ENCODE data around the gene TMPRSS9.
"Not testable (repeated sequence)": the region's sequence is repeated elsewhere in the genome, so short reads cannot be mapped to it uniquely, and the experiment has no call there.

TMPRSS9 gene

GRCh38 chr19:2394442-2395292 lies 34.6 kb downstream of the TMPRSS9 start:
- DNase-seq: no peak

GRCh38 chr19:2395293-2395829 lies 35.3 kb downstream of the TMPRSS9 start:
- not testable (repeated sequence) for DNase-seq

GRCh38 chr19:2397173-2397572 lies 37.1 kb downstream of the TMPRSS9 start:
- DNase-seq: not testable (repeated sequence)

DNA sequence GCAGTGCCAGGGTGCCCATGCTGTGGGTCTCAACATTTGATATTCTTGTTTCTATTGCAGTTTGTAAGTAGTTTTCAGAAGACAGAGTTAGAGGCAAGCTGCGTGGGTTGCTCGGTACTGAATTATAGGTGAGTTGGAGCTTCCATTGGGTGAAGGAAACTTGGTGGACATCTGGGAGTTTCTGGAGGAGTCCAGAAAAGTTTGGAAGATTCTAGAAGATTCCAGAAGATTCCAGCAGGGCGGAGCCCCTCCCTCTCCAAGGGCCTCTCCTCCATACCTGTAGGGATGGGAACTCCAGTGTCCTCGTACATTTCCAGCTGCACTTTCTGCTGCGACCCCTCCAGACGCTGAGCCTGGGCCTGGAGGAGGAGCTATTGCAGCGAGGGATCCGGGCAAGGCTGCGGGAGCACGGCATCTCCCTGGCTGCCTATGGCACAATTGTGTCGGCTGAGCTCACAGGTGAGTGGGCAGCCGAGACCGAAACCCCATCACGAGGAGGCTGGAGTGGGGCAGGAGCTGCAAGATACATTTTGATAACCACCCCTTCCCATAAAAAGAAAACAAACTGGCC lies 38.8 kb downstream of the TMPRSS9 start:
- DNase-seq: no peak

DNA sequence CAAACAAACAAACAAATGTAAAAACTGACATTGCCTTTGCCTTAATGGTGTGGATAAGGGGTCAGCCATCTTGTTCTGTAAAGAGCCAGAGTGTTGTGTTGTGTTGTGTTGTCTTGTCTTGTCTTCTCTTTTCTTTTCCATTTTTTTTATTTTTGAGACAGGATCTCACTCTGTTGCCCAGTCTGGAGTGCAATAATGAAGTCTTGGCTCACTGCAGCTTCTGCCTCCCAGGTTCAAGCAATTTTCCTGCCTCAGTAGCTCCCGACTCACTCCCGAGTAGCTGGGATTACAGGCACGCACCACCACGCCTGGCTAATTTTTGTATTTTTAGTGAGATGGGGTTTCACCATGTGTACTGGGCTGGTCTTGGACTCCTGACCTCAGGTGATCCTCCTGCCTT lies 39.5 kb downstream of the TMPRSS9 start:
- no peak for DNase-seq

DNA sequence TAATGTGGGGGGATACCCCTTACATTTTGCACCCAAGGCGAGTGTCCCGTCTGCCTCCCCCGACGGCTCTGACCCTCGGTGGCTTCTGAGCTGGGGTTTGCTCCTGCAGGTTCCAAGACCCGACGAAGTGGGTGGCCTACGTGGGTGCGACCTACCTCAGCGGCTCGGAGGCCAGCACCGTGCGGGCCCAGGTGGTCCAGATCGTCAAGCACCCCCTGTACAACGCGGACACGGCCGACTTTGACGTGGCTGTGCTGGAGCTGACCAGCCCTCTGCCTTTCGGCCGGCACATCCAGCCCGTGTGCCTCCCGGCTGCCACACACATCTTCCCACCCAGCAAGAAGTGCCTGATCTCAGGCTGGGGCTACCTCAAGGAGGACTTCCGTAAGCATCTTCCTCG lies 48.2 kb downstream of the TMPRSS9 start:
- DNase-seq: no peak

- DNase-seq: no peak
Measured at GRCh38 chr19:2409352-2409912, 49.4 kb downstream of the TMPRSS9 start.

DNA sequence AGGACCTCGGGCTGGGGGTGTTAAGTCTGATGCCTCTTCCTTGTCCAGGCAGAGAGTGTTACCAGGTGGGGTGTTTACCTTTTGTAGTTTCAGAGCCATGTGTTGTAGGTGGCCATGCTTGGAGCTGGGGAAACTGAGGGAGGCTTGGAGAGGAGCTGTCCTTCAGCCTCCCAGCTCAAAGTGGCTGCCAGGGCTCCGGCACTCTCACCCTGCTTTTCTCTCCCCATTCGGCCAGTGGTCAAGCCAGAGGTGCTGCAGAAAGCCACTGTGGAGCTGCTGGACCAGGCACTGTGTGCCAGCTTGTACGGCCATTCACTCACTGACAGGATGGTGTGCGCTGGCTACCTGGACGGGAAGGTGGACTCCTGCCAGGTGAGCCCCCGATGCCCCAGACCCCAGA lies 50.0 kb downstream of the TMPRSS9 start:
- DNase-seq: no peak

GRCh38 chr19:2411709-2412108 lies 51.6 kb downstream of the TMPRSS9 start:
- no peak for DNase-seq

DNA sequence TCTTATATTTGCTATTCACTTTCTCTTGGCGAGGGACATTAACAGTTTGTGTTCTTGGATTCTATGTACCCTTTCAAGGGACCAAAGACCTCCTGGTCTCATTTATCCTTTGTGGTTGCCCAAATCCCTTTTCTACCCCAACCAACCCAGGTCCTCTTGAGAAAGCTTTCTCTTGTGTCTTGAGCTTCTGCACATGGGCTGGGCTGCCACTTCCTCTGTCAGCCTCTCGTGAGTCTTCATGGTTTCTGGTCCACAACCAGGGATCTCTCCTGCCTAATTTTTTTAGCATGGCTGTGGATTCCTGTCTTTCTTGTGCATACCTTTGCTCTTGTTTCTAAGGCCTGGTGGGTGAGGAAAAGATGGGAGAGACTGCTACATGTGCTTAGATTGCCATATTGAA lies 52.4 kb downstream of the TMPRSS9 start:
- no peak for DNase-seq

DNA sequence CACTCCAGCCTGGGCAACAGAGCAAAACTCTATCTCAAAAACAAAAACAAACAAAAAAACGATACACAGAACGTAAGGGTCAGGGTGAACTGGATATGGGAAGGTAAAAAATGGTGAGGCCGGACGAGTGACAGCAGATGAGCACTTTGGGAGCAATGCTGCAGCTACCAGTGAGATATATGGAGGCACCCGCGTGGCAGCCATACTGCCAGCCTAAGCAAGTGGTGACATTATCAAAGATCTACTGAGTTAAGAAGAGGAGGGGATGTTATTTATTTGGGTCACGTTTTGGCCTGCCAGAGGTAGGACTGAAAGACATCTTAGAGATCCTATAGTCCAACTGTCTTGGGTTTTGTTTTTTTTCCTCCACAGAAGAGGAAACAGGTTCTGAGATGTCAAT lies 53.1 kb downstream of the TMPRSS9 start:
- no peak for DNase-seq

DNA sequence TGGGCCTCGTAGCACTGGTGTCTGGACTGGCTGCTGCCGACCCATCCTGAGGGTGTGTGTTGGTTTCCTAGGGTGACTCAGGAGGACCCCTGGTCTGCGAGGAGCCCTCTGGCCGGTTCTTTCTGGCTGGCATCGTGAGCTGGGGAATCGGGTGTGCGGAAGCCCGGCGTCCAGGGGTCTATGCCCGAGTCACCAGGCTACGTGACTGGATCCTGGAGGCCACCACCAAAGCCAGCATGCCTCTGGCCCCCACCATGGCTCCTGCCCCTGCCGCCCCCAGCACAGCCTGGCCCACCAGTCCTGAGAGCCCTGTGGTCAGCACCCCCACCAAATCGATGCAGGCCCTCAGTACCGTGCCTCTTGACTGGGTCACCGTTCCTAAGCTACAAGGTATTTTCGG lies 53.6 kb downstream of the TMPRSS9 start:
- DNase-seq: no peak

- DNase-seq: no peak
Measured at GRCh38 chr19:2415281-2415972, 55.4 kb downstream of the TMPRSS9 start.

GRCh38 chr19:2415973-2416319 lies 55.9 kb downstream of the TMPRSS9 start:
- DNase-seq: no peak

DNA sequence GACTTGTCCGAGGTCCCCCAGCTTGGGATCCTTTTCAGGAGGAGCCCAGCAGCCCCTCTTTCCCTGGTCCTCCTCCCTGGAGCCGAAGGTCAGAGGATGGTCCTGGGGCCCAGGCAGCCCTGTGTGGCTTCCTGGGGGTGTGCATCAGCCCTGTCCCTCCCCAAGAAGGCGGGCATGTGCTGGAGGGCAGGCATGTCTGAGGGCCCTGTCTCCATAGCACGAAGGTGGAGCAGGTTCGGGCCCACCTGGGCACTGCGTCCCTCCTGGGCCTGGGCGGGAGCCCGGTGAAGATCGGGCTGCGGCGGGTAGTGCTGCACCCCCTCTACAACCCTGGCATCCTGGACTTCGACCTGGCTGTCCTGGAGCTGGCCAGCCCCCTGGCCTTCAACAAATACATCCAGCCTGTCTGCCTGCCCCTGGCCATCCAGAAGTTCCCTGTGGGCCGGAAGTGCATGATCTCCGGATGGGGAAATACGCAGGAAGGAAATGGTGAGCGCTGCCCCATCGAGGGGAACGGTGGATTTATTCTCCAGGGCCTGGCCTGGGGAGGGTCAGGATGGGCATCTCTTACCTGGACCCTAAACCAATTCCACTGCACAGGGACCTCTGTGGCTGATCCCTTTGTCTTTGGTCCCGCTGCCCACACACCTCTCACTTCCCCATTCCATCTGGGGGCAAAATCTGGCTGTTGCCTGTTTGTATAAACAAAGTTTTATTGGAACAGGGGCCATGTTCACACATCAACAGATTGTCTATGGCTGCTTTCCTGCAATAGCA lies 56.4 kb downstream of the TMPRSS9 start:
- DNase-seq: no peak

GRCh38 chr19:2417436-2417835 lies 57.4 kb downstream of the TMPRSS9 start:
- DNase-seq: not testable (repeated sequence)

DNA sequence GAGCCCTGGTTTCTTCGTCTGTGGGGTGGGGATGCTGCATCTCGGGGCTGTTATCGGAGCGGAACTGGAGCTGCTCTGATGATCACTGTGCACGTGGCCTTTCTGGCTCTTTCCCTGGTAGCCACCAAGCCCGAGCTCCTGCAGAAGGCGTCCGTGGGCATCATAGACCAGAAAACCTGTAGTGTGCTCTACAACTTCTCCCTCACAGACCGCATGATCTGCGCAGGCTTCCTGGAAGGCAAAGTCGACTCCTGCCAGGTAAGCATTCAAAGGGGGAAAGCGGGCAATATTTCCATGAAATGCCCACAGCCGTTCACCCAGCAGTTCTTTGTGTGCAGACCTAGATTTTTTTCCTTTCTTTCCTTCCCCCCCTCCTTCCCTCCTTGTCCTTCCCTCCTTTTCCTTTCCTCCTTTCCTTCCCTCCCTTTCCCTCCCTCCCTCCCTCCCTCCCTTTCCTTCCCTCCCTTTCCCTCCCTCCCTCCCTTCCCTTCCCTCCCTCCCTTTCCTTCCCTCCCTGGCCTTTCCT lies 57.9 kb downstream of the TMPRSS9 start:
- DNase-seq: peak in 1 of 5 experiments; percentile 22

GRCh38 chr19:2419754-2420153 lies 59.7 kb downstream of the TMPRSS9 start:
- no peak for DNase-seq

DNA sequence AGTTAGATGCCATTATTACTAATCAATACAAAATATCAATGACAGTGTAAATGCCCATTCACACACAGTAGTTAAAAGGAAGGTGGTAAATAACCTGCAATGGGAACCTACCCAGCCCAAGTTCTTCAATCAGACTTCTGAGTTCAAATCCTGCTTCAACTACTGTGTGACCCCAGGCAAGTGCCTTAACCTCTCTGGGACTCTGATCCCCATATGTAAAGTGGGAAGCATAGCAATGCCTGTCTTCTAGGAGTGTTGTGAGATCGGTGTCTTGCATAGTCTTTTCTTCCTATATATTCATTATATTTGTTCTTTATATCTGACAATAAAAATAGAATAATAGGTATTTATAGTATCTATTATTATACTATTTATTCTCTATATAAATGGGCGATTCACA lies 60.4 kb downstream of the TMPRSS9 start:
- DNase-seq: no peak

GRCh38 chr19:2421581-2422306 lies 61.7 kb downstream of the TMPRSS9 start:
- no peak for DNase-seq

GRCh38 chr19:2423071-2423914 lies 63.2 kb downstream of the TMPRSS9 start:
- DNase-seq: no peak

Data from T-helper 2 cell (primary cell).